Stimulated activated CD8-positive, alpha-beta memory T cell treated with anti-CD3 and anti-CD28 coated beads, Interleukin-2, amount 100 ng/mL, for 1 hour (primary cell): Measurements from ENCODE around the gene MYEOV.

Experiments
- DNase-seq, 2 donors: peaks; one replicate each; pipeline ENCODE4 v3.0.0-alpha.2; 2020; ENCODE audit warnings: low read depth in 2 of 2

Gene MYEOV

GRCh38 chr11:69265911-69266510, 27.9 kb upstream of the MYEOV start:
- no peak for DNase-seq

GRCh38 chr11:69267395-69267805, 26.6 kb upstream of the MYEOV start:
- DNase-seq: no peak

- DNase-seq: no peak
These were observed 25.0 kb upstream of the MYEOV start for GRCh38 chr11:69268911-69269310.

GRCh38 chr11:69269388-69269787, 24.6 kb upstream of the MYEOV start:
- DNase-seq: no peak

- no peak for DNase-seq
These were observed 23.8 kb upstream of the MYEOV start for GRCh38 chr11:69269926-69270697.

- DNase-seq: no peak
These were observed 23.0 kb upstream of the MYEOV start for GRCh38 chr11:69270941-69271340.

GRCh38 chr11:69272055-69272454, 21.9 kb upstream of the MYEOV start:
- DNase-seq: no peak

- no peak for DNase-seq
These were observed 21.0 kb upstream of the MYEOV start for GRCh38 chr11:69272831-69273485.

- DNase-seq: no peak
These were observed 20.4 kb upstream of the MYEOV start for GRCh38 chr11:69273571-69273970.

GRCh38 chr11:69274531-69275016, 19.4 kb upstream of the MYEOV start:
- DNase-seq: no peak

GRCh38 chr11:69275178-69275577, 18.8 kb upstream of the MYEOV start:
- DNase-seq: no peak

- no peak for DNase-seq
These were observed 17.8 kb upstream of the MYEOV start for GRCh38 chr11:69276165-69276564.

GRCh38 chr11:69277074-69277809, 16.7 kb upstream of the MYEOV start:
- DNase-seq: no peak

- DNase-seq: no peak
These were observed 15.7 kb upstream of the MYEOV start for GRCh38 chr11:69278091-69278867.

- no peak for DNase-seq
These were observed 13.5 kb upstream of the MYEOV start for GRCh38 chr11:69280451-69280850.

GRCh38 chr11:69280994-69281393, 13.0 kb upstream of the MYEOV start:
- DNase-seq: no peak

- no peak for DNase-seq
These were observed 10.5 kb upstream of the MYEOV start for GRCh38 chr11:69283446-69283845.

- DNase-seq: no peak
These were observed 9.9 kb upstream of the MYEOV start for GRCh38 chr11:69284081-69284511.

GRCh38 chr11:69285091-69285490, 8.9 kb upstream of the MYEOV start:
- no peak for DNase-seq

GRCh38 chr11:69285766-69286165, 8.2 kb upstream of the MYEOV start:
- DNase-seq: no peak
